SK-N-MC (cell line): ENCODE data around the gene TLX2.

Experiments used
- DNase-seq: peaks from one replicate; pipeline ENCODE4 v3.0.0-alpha.2; 2011; ENCODE audit warnings: low read depth, low spot score
- H3K27ac ChIP-seq: fragments of 200-600 bp; sonication (generic); 2 replicates; pipeline ENCODE4 v1.5.1; 2016; ENCODE audit warnings: mixed run types
- H3K36me3 ChIP-seq: fragments of 200-600 bp; sonication (generic); 2 replicates; pipeline ENCODE4 v1.6.1; 2017; ENCODE audit warnings: antibody characterized with exemption, low read length, mixed read lengths; ENCODE audit not compliant: insufficient read depth
- H3K4me3 ChIP-seq: fragments of 200-600 bp; sonication (generic); 2 replicates; pipeline ENCODE4 v1.5.1; 2016
- H3K9ac ChIP-seq: fragments of 200-600 bp; sonication (generic); 2 replicates; pipeline ENCODE4 v1.8.0; 2017; ENCODE audit warnings: mixed run types, mixed read lengths; ENCODE audit not compliant: insufficient read length
- H3K9me3 ChIP-seq: fragments of 200-600 bp; sonication (generic); 2 replicates; pipeline ENCODE4 v1.6.1; 2017; ENCODE audit warnings: low read depth, mild to moderate bottlenecking, antibody characterized with exemption, low read length, moderate library complexity, mixed read lengths
- EZH2 ChIP-seq: fragments of 200-600 bp; sonication (generic); IDR thresholded peaks from one replicate; pipeline ENCODE4 v1.6.1; 2017; ENCODE audit warnings: antibody characterized with exemption
- FOXP2 ChIP-seq: optimal IDR thresholded peaks from 2 replicates; pipeline ENCODE3; 2011; ENCODE audit warnings: mild to moderate bottlenecking, moderate library complexity; ENCODE audit not compliant: insufficient read depth; ENCODE audit errors: extremely low read length, control extremely low read depth
- POLR2AphosphoS5 ChIP-seq: IDR thresholded peaks from 2 replicates; pipeline ENCODE4 v1.6.1; 2012; ENCODE audit warnings: mild to moderate bottlenecking, low read depth, low read length, borderline replicate concordance

The TLX2 gene

GRCh38 chr2:74499940-74500577 lies 14.2 kb upstream of the TLX2 start:
- H3K9me3 ChIP-seq: no peaks in the 10 kb centered on the region
- peaks cover 2% of the 10 kb centered on the region for H3K36me3 ChIP-seq
- no peak for DNase-seq
- peak overlapping the region; percentile 81 for H3K4me3 ChIP-seq
- H3K9ac ChIP-seq: no peak overlapping the region
- no peak for TF ChIP-seq EZH2
- no peak for TF ChIP-seq POLR2AphosphoS5
- no peak for TF ChIP-seq FOXP2
- H3K27ac ChIP-seq: no peak overlapping the region

GRCh38 chr2:74500578-74500946 lies 13.7 kb upstream of the TLX2 start:
- H3K36me3 ChIP-seq: peaks cover 7% of the 10 kb centered on the region
- no peak overlapping the region for H3K27ac ChIP-seq
- no peak for DNase-seq
- H3K9me3 ChIP-seq: no peaks in the 10 kb centered on the region
- TF ChIP-seq FOXP2: no peak
- no peak for TF ChIP-seq POLR2AphosphoS5
- no peak for TF ChIP-seq EZH2
- H3K9ac ChIP-seq: no peak overlapping the region
- H3K4me3 ChIP-seq: no peak overlapping the region

DNA sequence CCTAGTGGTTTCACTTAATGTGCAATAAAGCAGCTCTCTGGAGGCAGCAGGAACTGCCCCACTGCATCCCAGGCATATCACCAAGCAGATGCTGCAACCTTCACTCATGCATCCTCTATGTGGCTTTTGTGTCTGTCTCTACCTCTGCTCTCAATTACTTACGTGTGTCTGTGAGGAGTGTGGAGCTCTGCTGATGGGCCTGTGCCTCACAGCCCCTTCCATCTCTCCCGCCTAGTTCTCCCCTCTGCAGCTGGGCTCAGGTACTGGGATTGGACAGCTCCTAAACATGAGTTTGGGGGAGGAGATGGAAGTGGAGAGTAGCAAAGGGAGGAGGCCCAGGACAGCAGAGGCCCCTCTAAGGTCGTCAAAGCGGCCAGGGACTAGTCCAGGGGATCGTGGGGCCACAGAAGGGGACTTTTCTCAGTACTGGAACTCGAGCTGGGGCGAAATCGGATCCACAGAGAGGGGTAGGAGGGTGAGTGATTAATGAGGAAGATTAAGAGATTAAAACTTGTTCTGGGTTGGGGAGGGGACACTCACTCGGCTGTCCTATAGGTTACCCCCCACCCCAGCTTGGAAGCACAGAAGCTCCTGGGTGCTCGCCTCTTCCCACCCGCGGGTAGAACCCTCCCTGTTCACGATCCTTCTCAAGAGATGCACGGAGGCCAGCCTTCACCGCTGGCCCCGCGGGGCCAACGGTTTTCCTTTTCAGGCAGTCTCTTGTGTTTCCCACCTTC lies 12.7 kb upstream of the TLX2 start:
- no peak for DNase-seq
- H3K4me3 ChIP-seq: no peak overlapping the region
- peaks cover 14% of the 10 kb centered on the region for H3K36me3 ChIP-seq
- no peak overlapping the region for H3K9ac ChIP-seq
- no peaks in the 10 kb centered on the region for H3K9me3 ChIP-seq
- TF ChIP-seq FOXP2 (no peak), EZH2 (no peak), POLR2AphosphoS5 (no peak)
- H3K27ac ChIP-seq: no peak overlapping the region

GRCh38 chr2:74502147-74502719 lies 12.0 kb upstream of the TLX2 start:
- TF ChIP-seq EZH2 (no peak), FOXP2 (no peak), POLR2AphosphoS5 (no peak)
- Histone ChIP-seq H3K27ac (no peak overlapping the region), H3K9ac (no peak overlapping the region), H3K9me3 (no peaks in the 10 kb centered on the region), H3K4me3 (no peak overlapping the region), H3K36me3 (peaks cover 17% of the 10 kb centered on the region)
- no peak for DNase-seq

DNA sequence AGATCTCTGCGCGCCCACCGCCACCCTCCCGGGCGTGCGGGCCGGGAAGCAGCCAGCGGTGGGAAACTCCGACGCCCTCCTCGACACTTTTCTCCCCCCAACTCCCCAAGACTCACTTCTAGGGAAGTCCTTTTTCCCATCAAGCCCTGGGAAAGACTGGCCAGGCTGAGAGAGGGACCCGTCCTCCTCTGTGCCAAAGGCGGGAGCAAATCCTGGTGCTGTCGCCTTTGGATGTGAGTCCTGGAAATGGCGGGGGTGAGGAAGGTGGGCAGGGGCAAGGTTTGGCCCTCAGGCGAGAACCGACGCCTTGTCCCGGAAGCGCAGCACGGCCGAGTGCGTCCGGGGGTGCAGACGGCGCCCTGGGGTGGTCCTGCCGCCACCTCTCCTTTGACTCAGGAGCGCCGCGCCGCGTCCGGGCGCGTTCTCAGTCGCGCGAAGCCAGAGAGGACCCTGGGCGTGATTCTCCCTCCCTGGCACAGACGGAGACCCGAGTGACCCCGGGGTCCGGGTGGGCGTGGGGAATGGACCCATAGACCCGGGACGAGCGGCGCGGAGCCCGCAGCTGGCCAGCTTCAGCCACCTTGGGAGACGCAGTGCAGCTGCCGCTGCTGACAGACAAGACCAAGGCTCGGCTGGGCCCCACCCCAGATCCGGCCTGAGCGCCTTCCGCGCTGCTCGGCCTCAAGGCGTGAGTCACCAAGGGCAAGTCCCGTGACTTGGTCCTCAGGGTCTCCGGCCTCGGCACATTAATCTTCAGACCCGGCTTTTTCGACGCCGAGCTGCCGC lies 11.3 kb upstream of the TLX2 start:
- TF ChIP-seq POLR2AphosphoS5: no peak
- no peak for TF ChIP-seq FOXP2
- TF ChIP-seq EZH2: no peak

DNA sequence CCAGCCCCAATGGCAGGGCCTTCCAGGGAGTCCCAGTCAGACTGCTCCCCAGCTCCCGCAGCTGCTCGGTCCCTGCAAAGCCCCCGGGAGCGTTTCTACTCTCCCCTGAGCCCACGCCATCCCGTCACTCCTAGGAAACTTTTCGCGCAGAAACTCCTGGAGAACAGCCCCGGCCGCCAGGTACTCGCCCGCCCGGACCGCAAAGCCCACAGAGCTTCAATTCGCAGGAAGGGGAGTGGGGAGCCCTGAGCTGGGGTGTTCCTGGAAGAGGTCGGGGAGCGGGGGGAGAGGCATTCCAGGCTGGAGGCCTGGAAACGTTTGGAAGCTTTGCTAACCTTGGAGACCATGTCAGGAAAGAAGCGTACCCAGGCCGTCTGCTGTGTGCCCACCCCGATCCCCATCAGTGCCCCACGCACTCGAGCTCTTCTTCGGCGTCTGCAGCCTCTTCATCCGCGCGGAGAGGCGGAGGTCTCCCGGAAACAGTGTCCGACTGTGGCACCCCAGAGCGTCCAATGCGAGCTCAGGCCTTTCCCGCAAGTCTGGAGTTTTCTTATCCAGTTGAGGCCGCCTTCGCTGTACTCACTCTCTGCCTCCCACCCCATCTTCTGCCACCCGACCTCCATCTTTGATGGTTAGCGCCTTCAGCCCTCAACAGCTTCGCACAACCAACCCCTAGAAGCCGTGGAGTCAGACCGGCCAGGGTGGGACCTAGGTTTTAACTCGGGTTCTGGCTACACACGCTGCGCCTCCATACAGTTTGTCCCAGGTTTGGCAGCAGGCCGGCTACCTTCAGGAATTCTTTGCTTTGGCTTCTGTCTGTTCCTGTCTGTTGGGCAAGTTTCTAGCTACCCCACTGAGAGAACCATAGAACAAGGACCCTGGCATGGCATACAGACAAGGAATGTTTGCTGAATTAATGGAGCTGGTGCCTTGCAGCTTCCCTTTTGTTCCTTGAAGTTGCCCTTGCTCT lies 10.5 kb upstream of the TLX2 start:
- TF ChIP-seq EZH2: no peak
- TF ChIP-seq POLR2AphosphoS5: no peak
- no peak for TF ChIP-seq FOXP2
- Histone ChIP-seq H3K9ac (no peak overlapping the region), H3K27ac (no peak overlapping the region), H3K4me3 (no peak overlapping the region), H3K9me3 (no peaks in the 10 kb centered on the region), H3K36me3 (peaks cover 17% of the 10 kb centered on the region)
- no peak for DNase-seq

More for the DNA sequence above, 11.3 kb upstream of the TLX2 start:
- no peaks in the 10 kb centered on the region for H3K9me3 ChIP-seq
- DNase-seq: no peak
- peaks cover 17% of the 10 kb centered on the region for H3K36me3 ChIP-seq
- H3K27ac ChIP-seq: no peak overlapping the region
- no peak overlapping the region for H3K9ac ChIP-seq
- no peak overlapping the region for H3K4me3 ChIP-seq

DNA sequence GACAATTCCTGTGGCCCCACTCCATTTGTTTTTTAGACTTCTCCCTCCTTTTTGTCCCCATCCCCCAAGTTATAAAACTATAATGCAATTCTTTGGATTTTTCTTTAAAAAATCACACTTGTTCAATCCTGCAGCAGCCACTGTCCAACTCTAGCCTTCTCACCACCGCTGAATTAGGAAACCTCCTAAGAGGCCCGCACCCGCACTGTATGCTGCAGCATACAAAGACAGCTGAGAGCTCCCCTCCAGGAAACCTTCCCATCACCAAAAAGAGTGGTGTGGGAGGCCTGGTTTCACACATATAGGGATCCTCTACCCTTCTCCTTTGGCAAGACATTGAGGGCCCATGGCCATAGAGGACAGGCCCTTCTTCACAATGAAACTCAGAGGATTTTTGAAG lies 9.7 kb upstream of the TLX2 start:
- H3K4me3 ChIP-seq: no peak overlapping the region
- no peak for DNase-seq
- no peaks in the 10 kb centered on the region for H3K9me3 ChIP-seq
- H3K36me3 ChIP-seq: peaks cover 17% of the 10 kb centered on the region
- no peak for TF ChIP-seq FOXP2
- no peak for TF ChIP-seq POLR2AphosphoS5
- no peak for TF ChIP-seq EZH2
- H3K9ac ChIP-seq: no peak overlapping the region
- H3K27ac ChIP-seq: no peak overlapping the region
